K562 (cell line): Measurements from ENCODE around the gene PLAAT3. TPM values are rescaled to one million over a fixed set of nuclear protein-coding genes. Genes with fewer than 3 reads are reported as not detected.

Experiments
- ARID3A ChIP-seq: IDR thresholded peaks from 2 replicates; pipeline ENCODE4 v1.6.1; 2012; ENCODE audit warnings: low read depth, low read length, improper control_type of control experiment, borderline replicate concordance
- ELK1 ChIP-seq: sonication (generic); formaldehyde crosslinking; IDR thresholded peaks from 2 replicates; pipeline ENCODE4 v1.8.1; 2022; ENCODE audit warnings: missing genetic modification reagents
- EP300 ChIP-seq: IDR thresholded peaks from 2 replicates; pipeline ENCODE4 v1.6.1; 2012; ENCODE audit warnings: low read length, improper control_type of control experiment
- ETV1 ChIP-seq: fragments of 450-650 bp; conservative IDR thresholded peaks from 2 replicates; pipeline ENCODE4 v1.6.1; 2016; ENCODE audit warnings: missing genetic modification characterization, control low read depth, low read depth, missing compliant biosample characterization
- FOXJ3 ChIP-seq: sonication (generic); formaldehyde crosslinking; IDR thresholded peaks from 2 replicates; pipeline ENCODE4 v1.4.0; 2020; ENCODE audit warnings: mild to moderate bottlenecking, missing genetic modification reagents
- HLTF ChIP-seq: fragments of 450-650 bp; IDR thresholded peaks from 2 replicates; pipeline ENCODE4 v1.6.1; 2016
- HNRNPL ChIP-seq: fragments of 200-400 bp; formaldehyde crosslinking; IDR thresholded peaks from 2 replicates; pipeline ENCODE4 v1.6.1; 2017; ENCODE audit warnings: low read depth, mild to moderate bottlenecking, low read length
- JUN ChIP-seq, 2 experiments: sonication (generic) in 1 of 2; formaldehyde crosslinking in 1 of 2; IDR thresholded peaks; 2 replicates each; pipeline versions ENCODE4 v1.6.1 to v1.8.0; 2012 to 2022; ENCODE audit warnings: borderline replicate concordance in 2 of 2, mild to moderate bottlenecking in 2 of 2, improper control_type of control experiment in 1 of 2, low read depth in 1 of 2, low read length in 1 of 2, missing genetic modification reagents in 1 of 2
- MTA1 ChIP-seq: fragments of 450-650 bp; IDR thresholded peaks from 2 replicates; pipeline ENCODE4 v1.6.1; 2017; ENCODE audit warnings: borderline replicate concordance
- NCOA1 ChIP-seq: fragments of 450-650 bp; IDR thresholded peaks from 2 replicates; pipeline ENCODE4 v1.6.1; 2016; ENCODE audit warnings: low read depth
- NCOA6 ChIP-seq: fragments of 450-650 bp; IDR thresholded peaks from 2 replicates; pipeline ENCODE4 v1.6.1; 2017; ENCODE audit warnings: mild to moderate bottlenecking
- PHTF2 ChIP-seq: fragments of 250-450 bp; sonication (Bioruptor Pico); IDR thresholded peaks from 2 replicates; pipeline ENCODE4 v1.5.0; 2021; ENCODE audit warnings: mild to moderate bottlenecking
- POLR2G ChIP-seq: fragments of 200-400 bp; formaldehyde crosslinking; IDR thresholded peaks from 2 replicates; pipeline ENCODE4 v1.6.1; 2017; ENCODE audit warnings: low read depth, mild to moderate bottlenecking, antibody characterized with exemption, low read length, moderate library complexity
- PTTG1 ChIP-seq: fragments of 450-650 bp; IDR thresholded peaks from 2 replicates; pipeline ENCODE4 v1.6.1; 2016; ENCODE audit warnings: low read depth, mild to moderate bottlenecking, missing genetic modification characterization, missing compliant biosample characterization
- SPI1 ChIP-seq: IDR thresholded peaks from 2 replicates; pipeline ENCODE4 v1.6.1; 2011; ENCODE audit warnings: low read depth, low read length, control low read depth, borderline replicate concordance
- TAF15 ChIP-seq: fragments of 200-400 bp; formaldehyde crosslinking; IDR thresholded peaks from 2 replicates; pipeline ENCODE4 v1.6.1; 2017; ENCODE audit warnings: mild to moderate bottlenecking, low read depth, low read length, moderate library complexity
- USF2 ChIP-seq: sonication (generic); formaldehyde crosslinking; IDR thresholded peaks from 2 replicates; pipeline ENCODE4 v1.5.0; 2020; ENCODE audit warnings: missing genetic modification reagents
- ZBTB1 ChIP-seq: sonication (generic); formaldehyde crosslinking; IDR thresholded peaks from 2 replicates; pipeline ENCODE4 v1.8.1; 2023; ENCODE audit warnings: missing genetic modification reagents, low read depth, mild to moderate bottlenecking, borderline replicate concordance
- ZBTB2 ChIP-seq: fragments of 450-650 bp; IDR thresholded peaks from 2 replicates; pipeline ENCODE4 v1.6.1; 2016; ENCODE audit warnings: antibody characterized with exemption
- ZFP1 ChIP-seq: fragments of 450-650 bp; formaldehyde crosslinking; IDR thresholded peaks from 2 replicates; pipeline ENCODE4 v1.4.0; 2020; ENCODE audit warnings: mild to moderate bottlenecking, mixed read lengths
- ZFX ChIP-seq: sonication (generic); formaldehyde crosslinking; IDR thresholded peaks from 2 replicates; pipeline ENCODE4 v1.8.0; 2022; ENCODE audit warnings: mild to moderate bottlenecking, missing genetic modification reagents, moderate library complexity
- ZNF217 ChIP-seq: sonication (generic); formaldehyde crosslinking; IDR thresholded peaks from 2 replicates; pipeline ENCODE4 v1.8.0; 2022; ENCODE audit warnings: mild to moderate bottlenecking, missing genetic modification reagents
- ZNF23 ChIP-seq: fragments of 250-450 bp; sonication (Bioruptor Pico); IDR thresholded peaks from 2 replicates; pipeline ENCODE4 v1.4.0; 2020; ENCODE audit warnings: mild to moderate bottlenecking
- ZNF239 ChIP-seq: fragments of 250-450 bp; sonication (Bioruptor Pico); IDR thresholded peaks from 2 replicates; pipeline ENCODE4 v1.4.0; 2020; ENCODE audit warnings: mild to moderate bottlenecking
- ZNF511 ChIP-seq: sonication (generic); formaldehyde crosslinking; IDR thresholded peaks from 2 replicates; pipeline ENCODE4 v1.8.0; 2022; ENCODE audit warnings: mild to moderate bottlenecking, missing genetic modification reagents
- polyA plus RNA-seq, 8 experiments: library from polyadenylated mRNA; depleted of rRNA in 4 of 8; stranded (reverse) in 5 of 8; unstranded in 3 of 8; fragments of >200 nt; fragmentation: Nextera tagmentation in 2 of 8; fragmentation: Illumina TruSeq in 1 of 8; extraction: Ambion mirVana in 2 of 8; extraction: Trizol in 1 of 8; gene quantifications; 2 replicates each; pipeline versions ENCODE4 v1.2.1 to v1.2.3, GENCODE V29; 2011 to 2014; ENCODE audit warnings: inconsistent platforms in 1 of 8, missing spikeins in 1 of 8
- total RNA-seq, 7 experiments: library from RNA; depleted of rRNA in 6 of 7; stranded (reverse); fragments of >200 nt in 6 of 7; fragmentation: Illumina TruSeq in 2 of 7; extraction: Trizol in 2 of 7; gene quantifications; 2 replicates each; pipeline versions ENCODE4 v1.2.1 to v1.2.3, GENCODE V29; 2011 to 2021; ENCODE audit warnings: low replicate concordance in 1 of 7

The PLAAT3 gene
- total and polyA plus RNA-seq, 9 of the 15 experiments (the other 6 are each of a cell fraction or from before 2014, with no cell fraction given), result 0.80 to 2.7 (median 1.4) TPM

GRCh38 chr11:63534895-63535461 is 79.3 kb downstream of the PLAAT3 start (continued):
- TF ChIP-seq ZBTB2 (no peak), ZFP1 (CRISPR knock-in tag) (peak; percentile 96), POLR2G (no peak), TAF15 (no peak), ZFX (CRISPR knock-in tag) (no peak), ZNF239 (CRISPR knock-in tag) (peak; percentile 95), ZBTB1 (CRISPR knock-in tag) (no peak), ETV1 (peak; percentile 84), JUN (IDR thresholded peaks at IDR 0.05; ENCODE audit: borderline replicate concordance, low read depth, low read length) (no peak), JUN (CRISPR knock-in tag; IDR thresholded peaks at IDR 0.05; ENCODE audit: borderline replicate concordance) (no peak), ZNF23 (peak; percentile 85), EP300 (peak; percentile 37), USF2 (no peak), ZNF511 (CRISPR knock-in tag) (no peak), FOXJ3 (CRISPR knock-in tag) (no peak), ZNF217 (CRISPR knock-in tag) (no peak), NCOA6 (no peak), SPI1 (no peak), MTA1 (peak; percentile 63; the same call in 1 of the 2 replicates), ARID3A (no peak), HLTF (no peak), HNRNPL (no peak), ELK1 (CRISPR knock-in tag) (no peak), PHTF2 (CRISPR knock-in tag) (peak; percentile 90; the same call in 1 of the 2 replicates), PTTG1 (tag) (peak; percentile 98), NCOA1 (no peak)
